ENCODE results near the gene E2F4. TPM values are rescaled to one million over a fixed set of nuclear protein-coding genes. Genes with fewer than 3 reads are reported as not detected.

Gene E2F4
- total and polyA plus RNA-seq, 2 of the 8 experiments (the other 6 are each of a cell fraction or from before 2014, with no cell fraction given) = 79.9 to 157 TPM

- peaks cover 6% of the 10 kb centered on the region; the same call in 1 of the 2 replicates for H3K23me2 ChIP-seq (ENCODE audit: low read depth, low read length)
- H3K14ac ChIP-seq (ENCODE audit: insufficient read length) = no peak overlapping the region
- H3K4me2 ChIP-seq (ENCODE audit: insufficient read depth in 1 of 2, low read depth in 2 of 2, low read length in 2 of 2) = no peak overlapping the region
- no peaks in the 10 kb centered on the region for H3K79me1 ChIP-seq (ENCODE audit: low read depth, low read length)
- H4K5ac ChIP-seq (ENCODE audit: insufficient read length, low read depth, low read length) = no peak overlapping the region
- 92% methylated on average over 17 of the region's 23 CpGs; no CpG with 5 or more reads in 1 of the 2 experiments for WGBS, 2 experiments (ENCODE audit: extremely low coverage in 1 of 2, insufficient coverage in 1 of 2, insufficient read length in 1 of 2, insufficient replicate concordance in 2 of 2, low coverage in 1 of 2, low lambda C conversion rate in 2 of 2, missing lambda C conversion rate in 1 of 2)
- peaks cover 0 to 20% (median 8%) of the 10 kb centered on the region in 4 experiments; a peak in 5 of 7 replicates for H3K4me1 ChIP-seq (replicated peaks in 1 of 4; ENCODE audit: control insufficient read depth in 3 of 4, insufficient read depth in 4 of 4, low read length in 3 of 4)
- H2AFZ ChIP-seq (ENCODE audit: low read length) = no peak overlapping the region
- no peak overlapping the region for H3K4ac ChIP-seq (replicated peaks; ENCODE audit: insufficient read length, low read depth, low read length)
- TF ChIP-seq SP2 (IDR thresholded peaks at IDR 0.05; ENCODE audit: low read length) (no peak), EP300 (IDR thresholded peaks at IDR 0.05; ENCODE audit: borderline replicate concordance in 1 of 2, low read depth in 2 of 2, low read length in 2 of 2) (no peak), TEAD4 (IDR thresholded peaks at IDR 0.05; ENCODE audit: low read depth, low read length) (no peak), SIX5 (IDR thresholded peaks at IDR 0.05; ENCODE audit: low read depth, low read length) (no peak), CEBPB (IDR thresholded peaks at IDR 0.05; ENCODE audit: low read depth, low read length) (no peak), BCL11A (IDR thresholded peaks at IDR 0.05; ENCODE audit: low read depth in 2 of 2, low read length in 2 of 2) (no peak), SRF (IDR thresholded peaks at IDR 0.05; ENCODE audit: low read depth, low read length) (no peak), SUZ12 (IDR thresholded peaks at IDR 0.05; ENCODE audit: low read length) (no peak), CHD2 (IDR thresholded peaks at IDR 0.05; ENCODE audit: low read length) (no peak), POU5F1 (IDR thresholded peaks at IDR 0.05; ENCODE audit: low read depth, low read length) (no peak), ASH2L (IDR thresholded peaks at IDR 0.05; ENCODE audit: low read length) (no peak), RBBP5 (IDR thresholded peaks at IDR 0.05; ENCODE audit: borderline replicate concordance, low read depth, low read length) (no peak), NRF1 (IDR thresholded peaks at IDR 0.05; ENCODE audit: low read depth, low read length) (no peak), E2F6 (IDR thresholded peaks at IDR 0.05) (no peak)
- CTCF ChIA-PET (ENCODE audit: partially characterized antibody) = interaction anchor here (0.8 to 7.5 kb wide), 15 partner anchors 9 to 308 kb away, joined by 3 to 78 read pairs (median 4); partner anchors contain the start of genes E2F4, EXOC3L1, MATCAP1 and NOL3
- no peaks in the 10 kb centered on the region for H3K9me3 ChIP-seq (ENCODE audit: insufficient read depth in 2 of 2, low read depth in 1 of 2, low read length in 1 of 2)
- no peak overlapping the region for H4K91ac ChIP-seq (replicated peaks; ENCODE audit: insufficient read length, low read length)
- no peak overlapping the region for H2BK5ac ChIP-seq (ENCODE audit: low read depth, low read length)
- no peak overlapping the region for H2BK20ac ChIP-seq (ENCODE audit: low read length)
- no peak overlapping the region for H3K23ac ChIP-seq (ENCODE audit: insufficient read length)
- peaks cover 0 to 3% of the 10 kb centered on the region in 2 experiments for H4K20me1 ChIP-seq (replicated peaks in 1 of 2; ENCODE audit: control insufficient read depth in 1 of 2, insufficient read depth in 2 of 2, low read length in 2 of 2)
- DNase-seq (ENCODE audit: low read depth in 1 of 2, low spot score in 2 of 2) = no peak
- H2BK15ac ChIP-seq (ENCODE audit: low read length) = no peak overlapping the region
- no peak overlapping the region for H3K56ac ChIP-seq (replicated peaks; ENCODE audit: insufficient read length, low read depth, low read length)
- POLR2A ChIA-PET (ENCODE audit: partially characterized antibody) = interaction anchor here (0.9 to 5.4 kb wide), 4 partner anchors 11 to 40 kb away, joined by 3 to 19 read pairs (median 12); partner anchors contain the start of genes MATCAP1 and TMEM208
- no peak for FAIRE-seq
- H3K4me3 ChIP-seq (ENCODE audit: extremely low read depth in 1 of 4, insufficient read depth in 2 of 4, low read depth in 3 of 4, low read length in 4 of 4) = no peak overlapping the region
- no peaks in the 10 kb centered on the region for H3K27me3 ChIP-seq (replicated peaks in 1 of 4; ENCODE audit: control insufficient read depth in 3 of 4, extremely low read depth in 1 of 4, insufficient read depth in 3 of 4, low read length in 3 of 4)
- H2BK12ac ChIP-seq (ENCODE audit: low read depth, low read length) = no peak overlapping the region
- H2AK5ac ChIP-seq (ENCODE audit: low read depth, low read length) = no peak overlapping the region
- H3K79me2 ChIP-seq (ENCODE audit: control insufficient read depth in 1 of 2, insufficient read depth in 2 of 2, low read length in 2 of 2) = no peaks in the 10 kb centered on the region
- H2BK120ac ChIP-seq (replicated peaks; ENCODE audit: low read depth, low read length) = no peak overlapping the region
- H3K27ac ChIP-seq (ENCODE audit: low read depth, low read length) = no peak overlapping the region
- H3K9ac ChIP-seq (replicated peaks in 1 of 4; ENCODE audit: extremely low read depth in 1 of 4, low read depth in 3 of 4, low read length in 3 of 4) = no peak overlapping the region
- H3K18ac ChIP-seq (ENCODE audit: extremely low read depth, low read length) = no peak overlapping the region
- H4K8ac ChIP-seq (ENCODE audit: extremely low read depth, insufficient read depth, low read length) = peak overlapping the region; percentile 51; the same call in 1 of the 2 replicates
- peaks cover 0 to 3% (median under 1%) of the 10 kb centered on the region in 4 experiments; a peak in 4 of 8 replicates for H3K36me3 ChIP-seq (ENCODE audit: control insufficient read depth in 2 of 4, insufficient read depth in 4 of 4, low read length in 3 of 4)
Observed at GRCh38 chr16:67202956-67203493, 11.1 kb downstream of the E2F4 start.
